ENCODE data around the gene FMNL2. TPM values are rescaled to one million over a fixed set of nuclear protein-coding genes. Genes with fewer than 3 reads are reported as not detected.

FMNL2 gene
- total RNA-seq, 1 experiment from 2014 or later, result 33.6 TPM

DNA sequence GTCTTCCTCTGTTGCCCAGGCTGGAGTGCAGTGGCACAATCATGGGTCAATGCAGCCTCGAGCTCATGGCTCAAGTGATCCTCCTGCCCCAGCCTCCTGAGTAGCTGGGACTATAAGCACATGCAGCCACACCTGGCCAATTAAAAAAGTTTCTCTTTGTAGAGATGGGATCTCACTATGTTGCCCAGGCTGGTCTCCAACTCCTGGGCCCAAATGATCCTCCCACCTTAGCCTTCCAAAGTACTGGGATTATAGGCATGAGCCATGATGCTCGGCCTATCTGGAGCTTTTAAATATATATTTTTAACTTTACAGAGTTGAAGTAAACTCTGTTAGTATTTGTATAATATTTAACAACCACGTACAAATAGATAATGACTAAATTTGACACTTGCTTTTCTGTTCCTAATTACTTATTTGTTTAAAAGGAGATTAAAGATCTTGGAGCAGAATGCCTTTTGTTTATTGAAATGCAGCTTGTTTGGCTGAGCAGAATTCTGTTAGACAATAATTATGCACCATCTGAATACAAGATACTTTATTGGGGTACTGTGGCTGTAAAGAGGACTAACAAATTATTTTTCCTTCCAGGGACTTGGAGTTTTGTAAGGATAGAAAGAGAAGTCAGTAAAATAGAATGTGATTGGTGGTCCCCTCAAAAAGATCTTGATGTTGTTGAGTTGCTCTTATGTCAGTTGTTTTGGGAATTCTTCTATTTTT lies 175.0 kb downstream of the FMNL2 start:
- Mint-ChIP-seq H3K4me3 (no peak overlapping the region), H3K36me3 (ENCODE audit: insufficient read depth in 1 of 3, low read depth in 3 of 3) (no peaks in the 10 kb centered on the region)

More for the DNA sequence above, 175.0 kb downstream of the FMNL2 start:
- H3K4me1 Mint-ChIP-seq, result peaks cover 14 to 20% of the 10 kb centered on the region in 2 experiments
- no peak overlapping the region for H2AK5ac ChIP-seq (ENCODE audit: insufficient read length, low read length)
- no peak overlapping the region for H3K4me2 ChIP-seq (ENCODE audit: insufficient read depth, insufficient read length, low read length)
- WGBS (ENCODE audit: extremely low coverage, insufficient read length, low lambda C conversion rate), result no CpG with 5 or more reads among the region's 3 CpGs
- H3K14ac ChIP-seq (ENCODE audit: insufficient read depth, low read length), result no peak overlapping the region
- no peak overlapping the region for H2BK120ac ChIP-seq (ENCODE audit: low read depth, low read length, poor library complexity, severe bottlenecking)
- H3T11ph ChIP-seq (ENCODE audit: low read length), result no peak overlapping the region
- no peaks in the 10 kb centered on the region for H3K23me2 ChIP-seq (ENCODE audit: insufficient read length, low read depth, low read length, poor library complexity, severe bottlenecking)
- H2AFZ ChIP-seq (ENCODE audit: low read length), result no peak overlapping the region
- H3K27ac ChIP-seq (ENCODE audit: insufficient read length, low read depth, low read length), result no peak overlapping the region
- peaks cover 6% of the 10 kb centered on the region; the same call in 1 of the 2 replicates for H3K79me2 ChIP-seq (ENCODE audit: insufficient read depth, low read length)
- DNase-seq, result no peak
- H3K27me3 ChIP-seq (ENCODE audit: insufficient read depth, low read length), result no peaks in the 10 kb centered on the region
- H3K56ac ChIP-seq (ENCODE audit: insufficient read length, low read depth, low read length), result no peak overlapping the region
- no peaks in the 10 kb centered on the region; the same call in 1 of the 2 replicates for H3K4me1 ChIP-seq (ENCODE audit: insufficient read depth, low read length)
- no peaks in the 10 kb centered on the region for H3K9me3 ChIP-seq (ENCODE audit: control insufficient read depth, low read depth, low read length)
- H3K27ac Mint-ChIP-seq, result no peak overlapping the region
- H3K9me3 Mint-ChIP-seq, result no peaks in the 10 kb centered on the region
- H2BK20ac ChIP-seq (ENCODE audit: low read depth, low read length, poor library complexity, severe bottlenecking), result no peak overlapping the region
- no peak overlapping the region for H4K91ac ChIP-seq (ENCODE audit: insufficient read length, low read depth, low read length)
- no peaks in the 10 kb centered on the region for H3K27me3 Mint-ChIP-seq (ENCODE audit: low read depth)
- H3K18ac ChIP-seq (ENCODE audit: insufficient read length, low read depth, low read length), result no peak overlapping the region
- TF ChIP-seq, protein P1, sequence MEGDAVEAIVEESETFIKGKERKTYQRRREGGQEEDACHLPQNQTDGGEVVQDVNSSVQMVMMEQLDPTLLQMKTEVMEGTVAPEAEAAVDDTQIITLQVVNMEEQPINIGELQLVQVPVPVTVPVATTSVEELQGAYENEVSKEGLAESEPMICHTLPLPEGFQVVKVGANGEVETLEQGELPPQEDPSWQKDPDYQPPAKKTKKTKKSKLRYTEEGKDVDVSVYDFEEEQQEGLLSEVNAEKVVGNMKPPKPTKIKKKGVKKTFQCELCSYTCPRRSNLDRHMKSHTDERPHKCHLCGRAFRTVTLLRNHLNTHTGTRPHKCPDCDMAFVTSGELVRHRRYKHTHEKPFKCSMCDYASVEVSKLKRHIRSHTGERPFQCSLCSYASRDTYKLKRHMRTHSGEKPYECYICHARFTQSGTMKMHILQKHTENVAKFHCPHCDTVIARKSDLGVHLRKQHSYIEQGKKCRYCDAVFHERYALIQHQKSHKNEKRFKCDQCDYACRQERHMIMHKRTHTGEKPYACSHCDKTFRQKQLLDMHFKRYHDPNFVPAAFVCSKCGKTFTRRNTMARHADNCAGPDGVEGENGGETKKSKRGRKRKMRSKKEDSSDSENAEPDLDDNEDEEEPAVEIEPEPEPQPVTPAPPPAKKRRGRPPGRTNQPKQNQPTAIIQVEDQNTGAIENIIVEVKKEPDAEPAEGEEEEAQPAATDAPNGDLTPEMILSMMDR (conservative IDR thresholded peaks at IDR 0.05), result no peak
- H3K79me1 ChIP-seq (ENCODE audit: insufficient read depth, low read depth, low read length, poor library complexity, severe bottlenecking), result no peaks in the 10 kb centered on the region
- no peak overlapping the region for H4K8ac ChIP-seq (replicated peaks; ENCODE audit: insufficient read length, low read depth, low read length)
- H3K9ac ChIP-seq (ENCODE audit: extremely low read depth, insufficient read length, low read length), result no peak overlapping the region
- H3K4ac ChIP-seq (ENCODE audit: low read depth, low read length), result no peak overlapping the region
- no peak overlapping the region for H2BK15ac ChIP-seq (ENCODE audit: low read depth, low read length)
- H2BK5ac ChIP-seq (ENCODE audit: insufficient read length, low read length), result no peak overlapping the region
- H3K23ac ChIP-seq (ENCODE audit: insufficient read length, low read depth, low read length), result no peak overlapping the region
- H2BK12ac ChIP-seq (ENCODE audit: insufficient read length, low read depth, low read length), result no peak overlapping the region
- H4K20me1 ChIP-seq (ENCODE audit: control insufficient read depth, insufficient read depth, insufficient read length), result no peaks in the 10 kb centered on the region
- H4K5ac ChIP-seq (ENCODE audit: insufficient read length, low read depth, low read length), result no peak overlapping the region

Data from H9 (cell line).